ENCODE data around the gene DNAJA4.

DNA sequence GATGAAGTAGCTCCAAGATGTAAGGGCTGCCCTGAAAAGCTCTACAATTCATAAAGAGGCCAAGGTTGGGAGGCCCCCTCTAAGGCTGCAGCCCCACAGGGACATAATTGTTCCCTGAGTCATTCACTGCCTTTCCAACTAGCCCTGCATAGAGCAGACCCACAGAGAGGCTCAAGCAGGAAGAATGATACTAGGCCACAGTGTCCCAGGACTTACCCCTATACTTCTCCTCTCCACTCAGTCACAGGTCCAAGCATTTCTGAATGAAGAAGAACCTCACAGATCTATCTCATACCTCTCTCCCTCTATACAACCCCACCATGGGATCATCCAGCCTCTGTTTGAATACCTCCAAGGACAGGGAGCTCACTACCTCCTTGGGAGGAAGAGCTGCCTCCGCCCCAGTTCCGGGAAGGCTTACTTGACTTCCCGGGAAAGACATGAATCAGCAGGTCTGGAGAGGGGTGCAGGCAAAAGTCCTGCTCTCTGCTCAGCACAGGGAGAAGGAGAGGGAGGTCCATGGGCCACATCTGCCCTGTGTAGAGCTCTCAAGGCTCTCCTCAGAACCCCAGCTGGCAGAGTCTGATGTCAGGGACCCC, 41.9 kb downstream of the DNAJA4 start:
- TF ChIP-seq, protein P1, sequence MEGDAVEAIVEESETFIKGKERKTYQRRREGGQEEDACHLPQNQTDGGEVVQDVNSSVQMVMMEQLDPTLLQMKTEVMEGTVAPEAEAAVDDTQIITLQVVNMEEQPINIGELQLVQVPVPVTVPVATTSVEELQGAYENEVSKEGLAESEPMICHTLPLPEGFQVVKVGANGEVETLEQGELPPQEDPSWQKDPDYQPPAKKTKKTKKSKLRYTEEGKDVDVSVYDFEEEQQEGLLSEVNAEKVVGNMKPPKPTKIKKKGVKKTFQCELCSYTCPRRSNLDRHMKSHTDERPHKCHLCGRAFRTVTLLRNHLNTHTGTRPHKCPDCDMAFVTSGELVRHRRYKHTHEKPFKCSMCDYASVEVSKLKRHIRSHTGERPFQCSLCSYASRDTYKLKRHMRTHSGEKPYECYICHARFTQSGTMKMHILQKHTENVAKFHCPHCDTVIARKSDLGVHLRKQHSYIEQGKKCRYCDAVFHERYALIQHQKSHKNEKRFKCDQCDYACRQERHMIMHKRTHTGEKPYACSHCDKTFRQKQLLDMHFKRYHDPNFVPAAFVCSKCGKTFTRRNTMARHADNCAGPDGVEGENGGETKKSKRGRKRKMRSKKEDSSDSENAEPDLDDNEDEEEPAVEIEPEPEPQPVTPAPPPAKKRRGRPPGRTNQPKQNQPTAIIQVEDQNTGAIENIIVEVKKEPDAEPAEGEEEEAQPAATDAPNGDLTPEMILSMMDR (IDR thresholded peaks at IDR 0.05), result no peak
- TF ChIP-seq POLR2AphosphoS5 (IDR thresholded peaks at IDR 0.05), result no peak
- TF ChIP-seq EP300 (IDR thresholded peaks at IDR 0.05), result no peak
- TF ChIP-seq POLR2A (IDR thresholded peaks at IDR 0.05), result no peak

Data from stomach (tissue), 4 donors.